Measurements from ENCODE around the gene PRIMA1.

Gene PRIMA1

GRCh38 chr14:93789228-93790130 is 1.2 kb upstream of the PRIMA1 start:
- H3K4me2 ChIP-seq (ENCODE audit: low read length) = peak overlapping the region; percentile 72
- H3K4me1 ChIP-seq = peaks cover 4% of the 10 kb centered on the region
- peak overlapping the region; percentile 47 for H3K4me3 ChIP-seq (ENCODE audit: low read depth, low read length)
- no peaks in the 10 kb centered on the region for H3K36me3 ChIP-seq (ENCODE audit: control insufficient read depth, insufficient read depth, low read length)
- H3K27me3 ChIP-seq (ENCODE audit: control insufficient read depth, insufficient read depth, low read length) = no peaks in the 10 kb centered on the region
- TF ChIP-seq CTCF (IDR thresholded peaks at IDR 0.05) = no peak
- H2AFZ ChIP-seq = peak overlapping the region; percentile 76
- no peak overlapping the region for H3K9ac ChIP-seq
- no peaks in the 10 kb centered on the region for H3K79me2 ChIP-seq
- H3K9me3 ChIP-seq (ENCODE audit: control insufficient read depth, low read length) = no peaks in the 10 kb centered on the region
- no peak overlapping the region for H3K27ac ChIP-seq

GRCh38 chr14:93788543-93789227 is 400 bp upstream of the PRIMA1 start:
- H3K4me2 ChIP-seq (ENCODE audit: low read length) = peak overlapping the region; percentile 72
- H2AFZ ChIP-seq = peak overlapping the region; percentile 76
- peaks cover 4% of the 10 kb centered on the region for H3K4me1 ChIP-seq
- peak overlapping the region; percentile 47 for H3K4me3 ChIP-seq (ENCODE audit: low read depth, low read length)
- no peaks in the 10 kb centered on the region for H3K36me3 ChIP-seq (ENCODE audit: control insufficient read depth, insufficient read depth, low read length)
- H3K27me3 ChIP-seq (ENCODE audit: control insufficient read depth, insufficient read depth, low read length) = no peaks in the 10 kb centered on the region
- H3K27ac ChIP-seq = peak overlapping the region; percentile 42
- H3K9me3 ChIP-seq (ENCODE audit: control insufficient read depth, low read length) = no peaks in the 10 kb centered on the region
- no peaks in the 10 kb centered on the region for H3K79me2 ChIP-seq
- TF ChIP-seq CTCF (IDR thresholded peaks at IDR 0.05) = peak; percentile 42
- H3K9ac ChIP-seq = no peak overlapping the region

GRCh38 chr14:93787465-93788292 is 606 bp downstream of the PRIMA1 start:
- no peaks in the 10 kb centered on the region for H3K9me3 ChIP-seq (ENCODE audit: control insufficient read depth, low read length)
- H3K27me3 ChIP-seq (ENCODE audit: control insufficient read depth, insufficient read depth, low read length) = no peaks in the 10 kb centered on the region
- H3K27ac ChIP-seq = no peak overlapping the region
- no peaks in the 10 kb centered on the region for H3K79me2 ChIP-seq
- no peak overlapping the region for H3K9ac ChIP-seq
- peak overlapping the region; percentile 76 for H2AFZ ChIP-seq
- TF ChIP-seq CTCF (IDR thresholded peaks at IDR 0.05) = no peak
- no peaks in the 10 kb centered on the region for H3K36me3 ChIP-seq (ENCODE audit: control insufficient read depth, insufficient read depth, low read length)
- peaks cover 4% of the 10 kb centered on the region for H3K4me1 ChIP-seq
- H3K4me2 ChIP-seq (ENCODE audit: low read length) = peak overlapping the region; percentile 72
- H3K4me3 ChIP-seq (ENCODE audit: low read depth, low read length) = peak overlapping the region; percentile 47

GRCh38 chr14:93785423-93785822 is 2.9 kb downstream of the PRIMA1 start:
- Histone ChIP-seq H3K27me3 (ENCODE audit: control insufficient read depth, insufficient read depth, low read length) (no peaks in the 10 kb centered on the region), H3K4me1 (peaks cover 4% of the 10 kb centered on the region), H2AFZ (no peak overlapping the region), H3K4me2 (ENCODE audit: low read length) (no peak overlapping the region), H3K36me3 (ENCODE audit: control insufficient read depth, insufficient read depth, low read length) (no peaks in the 10 kb centered on the region), H3K9ac (no peak overlapping the region), H3K27ac (no peak overlapping the region), H3K79me2 (no peaks in the 10 kb centered on the region), H3K4me3 (ENCODE audit: low read depth, low read length) (no peak overlapping the region), H3K9me3 (ENCODE audit: control insufficient read depth, low read length) (no peaks in the 10 kb centered on the region)
- no peak for TF ChIP-seq CTCF (IDR thresholded peaks at IDR 0.05)
